HCT116 (cell line): Measurements from ENCODE around the gene ACADSB. TPM values are rescaled to one million over a fixed set of nuclear protein-coding genes. Genes with fewer than 3 reads are reported as not detected.
A peak's percentile ranks its signal among the peaks of the same experiment; 100 is the strongest.

Experiments
- ATAC-seq: fragments of 200-7000 bp; cut with Tn5 transposase; 2 replicates; pipeline ENCODE4 v1.9.1; 2020; ENCODE audit warnings: mild to moderate bottlenecking, moderate library complexity
- BruUV-seq: library from RNA; stranded (reverse); fragments of 400-500 nt; replicated peaks from 2 replicates; lab custom pipeline; 2021; lab: Mats Ljungman, UMichigan
- CTCF ChIA-PET: fragments of 300-600 bp; sonication (Branson Sonifier 250); formaldehyde crosslinking; loops from one replicate; lab custom pipeline; 2021; ENCODE audit warnings: antibody characterized with exemption; lab: Charles Lee
- POLR2A ChIA-PET: fragments of 300-600, 350-600 bp; sonication (Branson Sonifier 250); formaldehyde crosslinking; loops from one replicate; lab custom pipeline; 2021; ENCODE audit warnings: antibody characterized with exemption; lab: Charles Lee
- RAD21 ChIA-PET, 2 experiments: fragments of 300-600 bp; sonication (Branson Sonifier 250); formaldehyde crosslinking; loops; one replicate each; lab custom pipeline; 2023; ENCODE audit warnings: low total read pairs in 2 of 2; ENCODE audit not compliant: uncharacterized antibody in 2 of 2, unreplicated experiment in 2 of 2, low non-redundant PET in 1 of 2; lab: Charles Lee
- DNase-seq: peaks from one replicate; pipeline ENCODE4 v3.0.0-alpha.2; 2010; ENCODE audit warnings: low read depth, low spot score
- H2AFZ ChIP-seq: fragments of 200-600 bp; shearing (Covaris generic), sonication (generic); 2 replicates; pipeline ENCODE4 v1.6.1; 2017; ENCODE audit warnings: low read depth, mixed run types, mixed read lengths, antibody characterized with exemption, low read length; ENCODE audit not compliant: poor library complexity, severe bottlenecking
- H3K27ac ChIP-seq: 2 replicates; pipeline ENCODE4 v1.5.1; 2012; ENCODE audit warnings: low read depth, low read length
- H3K27me3 ChIP-seq: fragments of 200-600 bp; sonication (generic); 2 replicates; pipeline ENCODE4 v1.6.1; 2016; ENCODE audit warnings: mixed run types, low read length, mixed read lengths; ENCODE audit not compliant: insufficient read depth
- H3K36me3 ChIP-seq, 2 experiments: fragments of 200-500 bp in 1 of 2; fragments of 200-600 bp in 1 of 2; sonication (Bioruptor generic) in 1 of 2; sonication (generic) in 1 of 2; 2 replicates each; pipeline versions ENCODE4 v1.5.1 to v1.6.1; 2014 to 2016; ENCODE audit warnings: low read length in 2 of 2, inconsistent platforms in 1 of 2, mixed read lengths in 1 of 2, mixed run types in 1 of 2; ENCODE audit not compliant: insufficient read depth in 2 of 2, control insufficient read depth in 1 of 2
- H3K4me1 ChIP-seq, 2 experiments: fragments of 200-600 bp in 1 of 2; sonication (generic) in 1 of 2; 2 replicates each; pipeline versions ENCODE4 v1.5.1 to v1.6.1; 2012 to 2017; ENCODE audit warnings: low read length in 2 of 2, inconsistent platforms in 1 of 2, mild to moderate bottlenecking in 1 of 2, mixed read lengths in 1 of 2, mixed run types in 1 of 2, moderate library complexity in 1 of 2; ENCODE audit not compliant: insufficient read depth in 2 of 2, control insufficient read depth in 1 of 2
- H3K4me2 ChIP-seq: fragments of 200-600 bp; sonication (generic); 2 replicates; pipeline ENCODE4 v1.6.1; 2017; ENCODE audit warnings: mixed run types, low read length, mixed read lengths
- H3K4me3 ChIP-seq, 2 experiments: fragments of 200-600 bp in 1 of 2; sonication (generic) in 1 of 2; replicated peaks in 1 of 2; 2 replicates each; pipeline ENCODE4 v1.5.1; 2011 to 2016; ENCODE audit warnings: low read length in 2 of 2, control low read depth in 1 of 2, low read depth in 1 of 2, mild to moderate bottlenecking in 1 of 2, mixed read lengths in 1 of 2, mixed run types in 1 of 2
- H3K79me2 ChIP-seq: fragments of 200-600 bp; sonication (generic); 2 replicates; pipeline ENCODE4 v1.6.1; 2017; ENCODE audit warnings: mild to moderate bottlenecking, mixed run types, low read length, moderate library complexity, mixed read lengths; ENCODE audit not compliant: insufficient read depth
- H3K9ac ChIP-seq: fragments of 200-600 bp; sonication (generic); 2 replicates; pipeline ENCODE4 v1.6.1; 2016; ENCODE audit warnings: low read length, mixed read lengths
- H3K9me2 ChIP-seq: fragments of 200-600 bp; sonication (generic), shearing (Covaris generic); 2 replicates; pipeline ENCODE4 v1.6.1; 2017; ENCODE audit warnings: mixed run types, mild to moderate bottlenecking, moderate library complexity; ENCODE audit not compliant: insufficient read depth
- H3K9me3 ChIP-seq, 2 experiments: fragments of 200-500 bp in 1 of 2; fragments of 200-600 bp in 1 of 2; sonication (Bioruptor generic) in 1 of 2; sonication (generic) in 1 of 2; 2 replicates each; pipeline ENCODE4 v1.6.1; 2014 to 2017; ENCODE audit warnings: low read length in 2 of 2, mixed read lengths in 2 of 2, inconsistent platforms in 1 of 2, low read depth in 1 of 2, mild to moderate bottlenecking in 1 of 2, mixed run types in 1 of 2, moderate library complexity in 1 of 2; ENCODE audit not compliant: control insufficient read depth in 1 of 2, insufficient read depth in 1 of 2
- H4K20me1 ChIP-seq: fragments of 200-600 bp; sonication (generic), shearing (Covaris generic); 2 replicates; pipeline ENCODE4 v1.6.1; 2017; ENCODE audit warnings: mixed run types, mild to moderate bottlenecking, moderate library complexity; ENCODE audit not compliant: insufficient read depth
- CBX3 ChIP-seq: IDR thresholded peaks from 2 replicates; pipeline ENCODE4 v1.6.1; 2012; ENCODE audit warnings: low read depth
- CEBPB ChIP-seq: IDR thresholded peaks from 2 replicates; pipeline ENCODE4 v1.6.1; 2012; ENCODE audit warnings: low read depth
- EGR1 ChIP-seq: IDR thresholded peaks from 2 replicates; pipeline ENCODE4 v1.6.1; 2012; ENCODE audit warnings: low read depth
- ELF1 ChIP-seq: IDR thresholded peaks from 2 replicates; pipeline ENCODE4 v1.6.1; 2012; ENCODE audit warnings: low read depth, borderline replicate concordance
- EZH2 ChIP-seq: fragments of 200-600 bp; sonication (generic); IDR thresholded peaks from 2 replicates; pipeline ENCODE4 v1.6.1; 2017; ENCODE audit warnings: antibody characterized with exemption, mixed run types
- POLR2A ChIP-seq: IDR thresholded peaks from 2 replicates; pipeline ENCODE4 v1.7.0; 2011; ENCODE audit warnings: borderline replicate concordance; ENCODE audit not compliant: insufficient read depth, insufficient read length; ENCODE audit errors: extremely low read depth
- RAD21 ChIP-seq: IDR thresholded peaks from 2 replicates; pipeline ENCODE4 v1.6.1; 2012; ENCODE audit warnings: low read depth, mild to moderate bottlenecking
- SP1 ChIP-seq: IDR thresholded peaks from 2 replicates; pipeline ENCODE4 v1.6.1; 2012; ENCODE audit warnings: low read depth
- SRF ChIP-seq: IDR thresholded peaks from 2 replicates; pipeline ENCODE4 v1.6.1; 2012; ENCODE audit warnings: low read depth
- TCF7L2 ChIP-seq: IDR thresholded peaks from 2 replicates; pipeline ENCODE4 v1.7.0; 2011; ENCODE audit warnings: borderline replicate concordance, inconsistent platforms; ENCODE audit not compliant: insufficient read depth, insufficient read length; ENCODE audit errors: extremely low read depth
- intact Hi-C: fragments of 100-400 bp; cut with micrococcal nuclease; formaldehyde crosslinking; loops from 2 replicates; pipeline ENCODE4 v1.10.0; 2022
- total RNA-seq: library from RNA; stranded (reverse); gene quantifications from one replicate; pipeline ENCODE4 v1.2.1, GENCODE V29; 2021; ENCODE audit not compliant: unreplicated experiment
- TF ChIP-seq, protein P1 (sequence below): IDR thresholded peaks from 2 replicates; pipeline ENCODE4 v1.6.1; 2012
- TF ChIP-seq, protein P2 (sequence below): IDR thresholded peaks from 2 replicates; pipeline ENCODE4 v1.6.1; 2012; ENCODE audit warnings: low read depth
- TF ChIP-seq, protein P3 (sequence below), 3 experiments: fragments of 200-600 bp in 1 of 3; sonication (generic) in 1 of 3; IDR thresholded peaks in 2 of 3; conservative IDR thresholded peaks in 1 of 3; 2 replicates each; pipeline ENCODE4 v1.5.1; 2012 to 2017; ENCODE audit warnings: low read depth in 2 of 3, low read length in 2 of 3, antibody characterized with exemption in 1 of 3, borderline replicate concordance in 1 of 3, control low read depth in 1 of 3, mild to moderate bottlenecking in 1 of 3, mixed read lengths in 1 of 3, mixed run types in 1 of 3, moderate library complexity in 1 of 3; ENCODE audit not compliant: insufficient read depth in 1 of 3

The ACADSB gene
- total RNA-seq, 1 experiment from 2014 or later = 33.3 TPM

DNA sequence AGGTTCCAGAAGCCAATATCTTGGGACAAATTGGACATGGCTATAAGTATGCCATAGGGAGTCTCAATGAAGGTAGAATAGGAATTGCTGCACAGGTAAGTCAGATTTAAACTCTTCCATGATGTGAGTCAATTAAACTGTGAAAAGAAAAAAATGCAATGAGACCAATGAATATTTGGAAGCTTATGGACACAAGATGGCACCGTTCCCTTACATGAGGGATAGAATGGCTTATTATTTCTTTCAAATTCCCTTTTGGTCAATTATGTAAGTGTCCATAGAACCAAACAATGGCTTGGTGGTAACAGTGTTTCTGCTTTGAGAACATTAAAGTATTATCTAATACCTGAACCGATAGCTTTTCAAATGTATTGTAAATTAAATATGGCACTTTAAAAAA is 35.6 kb downstream of the ACADSB start:
- RAD21 ChIA-PET = no interaction called here
- H3K4me3 ChIP-seq = no peak overlapping the region
- BruUV-seq = no TSS peak
- intact Hi-C loops = loop anchor here (2.0 kb wide), 1 partner anchor 922 kb away; no protein-coding TSS in a partner anchor
- no peaks in the 10 kb centered on the region for H3K4me1 ChIP-seq
- no peaks in the 10 kb centered on the region for H3K9me2 ChIP-seq
- H3K36me3 ChIP-seq = no peaks in the 10 kb centered on the region
- no peak for ATAC-seq
- H3K9me3 ChIP-seq = no peaks in the 10 kb centered on the region
- peak; percentile 29 for DNase-seq
- POLR2A ChIA-PET = no interaction called here
- H2AFZ ChIP-seq = no peak overlapping the region
- H3K4me2 ChIP-seq = no peak overlapping the region
- H3K79me2 ChIP-seq = no peaks in the 10 kb centered on the region
- H3K9ac ChIP-seq = no peak overlapping the region
- TF ChIP-seq ELF1 (no peak), TCF7L2 (no peak), EGR1 (no peak), CBX3 (no peak), SRF (no peak), SP1 (no peak), RAD21 (peak; percentile 85), EZH2 (no peak), POLR2A (no peak), CEBPB (no peak)
- TF ChIP-seq, protein P1, sequence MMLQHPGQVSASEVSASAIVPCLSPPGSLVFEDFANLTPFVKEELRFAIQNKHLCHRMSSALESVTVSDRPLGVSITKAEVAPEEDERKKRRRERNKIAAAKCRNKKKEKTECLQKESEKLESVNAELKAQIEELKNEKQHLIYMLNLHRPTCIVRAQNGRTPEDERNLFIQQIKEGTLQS = no peak
- TF ChIP-seq, protein P2, sequence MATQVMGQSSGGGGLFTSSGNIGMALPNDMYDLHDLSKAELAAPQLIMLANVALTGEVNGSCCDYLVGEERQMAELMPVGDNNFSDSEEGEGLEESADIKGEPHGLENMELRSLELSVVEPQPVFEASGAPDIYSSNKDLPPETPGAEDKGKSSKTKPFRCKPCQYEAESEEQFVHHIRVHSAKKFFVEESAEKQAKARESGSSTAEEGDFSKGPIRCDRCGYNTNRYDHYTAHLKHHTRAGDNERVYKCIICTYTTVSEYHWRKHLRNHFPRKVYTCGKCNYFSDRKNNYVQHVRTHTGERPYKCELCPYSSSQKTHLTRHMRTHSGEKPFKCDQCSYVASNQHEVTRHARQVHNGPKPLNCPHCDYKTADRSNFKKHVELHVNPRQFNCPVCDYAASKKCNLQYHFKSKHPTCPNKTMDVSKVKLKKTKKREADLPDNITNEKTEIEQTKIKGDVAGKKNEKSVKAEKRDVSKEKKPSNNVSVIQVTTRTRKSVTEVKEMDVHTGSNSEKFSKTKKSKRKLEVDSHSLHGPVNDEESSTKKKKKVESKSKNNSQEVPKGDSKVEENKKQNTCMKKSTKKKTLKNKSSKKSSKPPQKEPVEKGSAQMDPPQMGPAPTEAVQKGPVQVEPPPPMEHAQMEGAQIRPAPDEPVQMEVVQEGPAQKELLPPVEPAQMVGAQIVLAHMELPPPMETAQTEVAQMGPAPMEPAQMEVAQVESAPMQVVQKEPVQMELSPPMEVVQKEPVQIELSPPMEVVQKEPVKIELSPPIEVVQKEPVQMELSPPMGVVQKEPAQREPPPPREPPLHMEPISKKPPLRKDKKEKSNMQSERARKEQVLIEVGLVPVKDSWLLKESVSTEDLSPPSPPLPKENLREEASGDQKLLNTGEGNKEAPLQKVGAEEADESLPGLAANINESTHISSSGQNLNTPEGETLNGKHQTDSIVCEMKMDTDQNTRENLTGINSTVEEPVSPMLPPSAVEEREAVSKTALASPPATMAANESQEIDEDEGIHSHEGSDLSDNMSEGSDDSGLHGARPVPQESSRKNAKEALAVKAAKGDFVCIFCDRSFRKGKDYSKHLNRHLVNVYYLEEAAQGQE = no peak
- TF ChIP-seq, protein P3, sequence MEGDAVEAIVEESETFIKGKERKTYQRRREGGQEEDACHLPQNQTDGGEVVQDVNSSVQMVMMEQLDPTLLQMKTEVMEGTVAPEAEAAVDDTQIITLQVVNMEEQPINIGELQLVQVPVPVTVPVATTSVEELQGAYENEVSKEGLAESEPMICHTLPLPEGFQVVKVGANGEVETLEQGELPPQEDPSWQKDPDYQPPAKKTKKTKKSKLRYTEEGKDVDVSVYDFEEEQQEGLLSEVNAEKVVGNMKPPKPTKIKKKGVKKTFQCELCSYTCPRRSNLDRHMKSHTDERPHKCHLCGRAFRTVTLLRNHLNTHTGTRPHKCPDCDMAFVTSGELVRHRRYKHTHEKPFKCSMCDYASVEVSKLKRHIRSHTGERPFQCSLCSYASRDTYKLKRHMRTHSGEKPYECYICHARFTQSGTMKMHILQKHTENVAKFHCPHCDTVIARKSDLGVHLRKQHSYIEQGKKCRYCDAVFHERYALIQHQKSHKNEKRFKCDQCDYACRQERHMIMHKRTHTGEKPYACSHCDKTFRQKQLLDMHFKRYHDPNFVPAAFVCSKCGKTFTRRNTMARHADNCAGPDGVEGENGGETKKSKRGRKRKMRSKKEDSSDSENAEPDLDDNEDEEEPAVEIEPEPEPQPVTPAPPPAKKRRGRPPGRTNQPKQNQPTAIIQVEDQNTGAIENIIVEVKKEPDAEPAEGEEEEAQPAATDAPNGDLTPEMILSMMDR (IDR thresholded peaks at IDR 0.05 in 2 of 3, conservative IDR thresholded peaks at IDR 0.05 in 1 of 3; ENCODE audit: borderline replicate concordance in 1 of 3, insufficient read depth in 1 of 3, low read depth in 2 of 3, low read length in 2 of 3) = peak; percentile 36 to 76 (median 56); a peak in 5 of 6 replicates
- CTCF ChIA-PET = interaction anchor here (1.0 to 2.6 kb wide), 10 partner anchors 10 to 538 kb away, joined by 4 to 23 read pairs (median 6); no protein-coding TSS in a partner anchor
- H3K27ac ChIP-seq = no peak overlapping the region
- no peaks in the 10 kb centered on the region for H4K20me1 ChIP-seq
- no peaks in the 10 kb centered on the region for H3K27me3 ChIP-seq
